Right hindlimb (tissue), 1 donor: Measurements from ENCODE around the gene STK4.

Experiments used
- DNase-seq: peaks from one replicate; pipeline ENCODE4 v3.0.0-alpha.2; 2018

The STK4 gene

DNA sequence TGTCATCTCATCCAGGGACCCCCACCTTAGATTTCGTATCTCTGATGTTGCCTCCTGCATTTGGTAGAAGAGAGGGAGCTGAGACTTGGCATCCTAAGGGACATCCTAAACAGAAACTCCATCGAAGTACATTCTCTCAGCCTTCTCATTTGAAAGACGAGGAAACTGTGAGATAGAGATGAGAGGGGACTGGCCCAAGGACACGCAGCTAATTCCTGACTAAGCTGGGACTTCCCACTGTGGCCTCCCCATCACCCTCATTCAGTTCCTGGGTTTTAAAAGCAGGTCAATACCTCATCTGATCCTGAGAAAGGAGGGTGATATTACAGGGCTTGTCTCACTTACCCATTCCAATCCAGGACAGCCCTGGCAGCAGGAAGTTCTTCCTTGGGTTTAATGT, 149.5 kb downstream of the STK4 start:
- no peak for DNase-seq

DNA sequence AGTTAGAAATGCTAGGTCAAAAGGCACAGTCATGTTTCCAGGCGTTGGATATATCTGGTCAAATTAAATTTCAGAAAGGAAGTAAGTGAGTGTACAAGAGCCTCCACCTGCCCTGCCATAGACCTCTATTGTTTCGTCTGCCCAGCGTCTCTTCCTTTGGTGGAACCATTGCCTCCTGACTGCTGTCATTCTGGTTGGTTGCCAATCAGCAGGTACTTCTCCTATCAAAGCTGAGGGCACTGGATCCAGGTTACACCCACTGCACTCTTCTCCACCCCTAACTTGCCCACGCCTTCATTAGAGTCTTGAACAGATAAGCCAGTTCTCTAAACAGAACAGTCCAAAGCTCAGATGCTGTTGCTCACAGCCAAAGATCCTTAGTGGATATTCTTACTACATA, 151.3 kb downstream of the STK4 start:
- no peak for DNase-seq

DNA sequence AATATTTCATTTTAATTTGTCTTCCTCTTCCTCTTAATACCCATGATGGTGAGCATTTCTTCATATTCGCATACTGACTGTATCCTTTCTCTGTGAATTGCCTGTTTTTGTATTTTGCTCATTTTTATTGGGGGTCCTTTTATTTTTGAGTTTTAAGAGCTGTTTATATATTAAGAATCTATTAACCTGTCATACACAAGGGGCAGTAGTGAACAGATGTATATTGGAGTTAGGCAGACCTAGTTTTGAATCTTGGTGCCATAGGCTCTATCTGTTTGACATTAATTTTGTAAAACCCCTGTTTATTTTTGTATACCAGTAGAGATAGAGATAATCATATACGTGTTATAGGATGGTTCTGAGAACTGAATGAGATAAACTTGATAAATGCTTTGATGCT, 151.7 kb downstream of the STK4 start:
- DNase-seq = no peak

DNA sequence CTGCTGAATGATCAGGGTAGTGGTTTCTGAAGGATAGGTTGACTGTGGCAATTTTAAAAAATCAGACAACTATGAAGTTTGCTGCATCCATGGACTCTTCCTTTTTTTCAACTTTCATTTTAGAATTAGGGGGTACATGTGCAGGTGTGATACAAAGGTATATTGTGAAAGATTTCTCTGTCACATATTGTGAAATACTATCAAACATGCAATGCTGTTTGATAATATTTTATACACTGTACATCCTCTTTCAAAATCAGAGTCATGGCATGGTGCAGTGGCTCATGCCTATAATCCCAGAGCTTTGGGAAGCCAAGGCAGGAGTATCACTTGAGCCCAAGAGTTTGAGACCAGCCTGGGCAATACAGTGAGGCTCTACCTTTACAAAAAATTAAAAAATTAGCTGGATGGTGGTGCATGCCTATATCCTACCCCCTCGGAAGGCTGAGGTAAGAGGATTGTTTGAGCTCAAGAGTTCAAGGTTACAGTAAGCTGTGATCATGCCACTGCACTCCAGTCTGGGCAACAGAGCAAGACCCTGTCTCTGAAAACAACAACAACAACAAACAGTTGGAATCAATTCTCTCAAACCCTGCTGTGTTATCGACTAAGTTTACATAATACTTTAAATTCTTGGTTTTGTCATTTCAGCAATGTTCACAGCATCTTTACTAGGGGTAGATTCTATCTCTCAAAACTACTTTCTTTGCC, 153.4 kb downstream of the STK4 start:
- DNase-seq = no peak

- DNase-seq = no peak
Measured at GRCh38 chr20:45121388-45121787, 155.1 kb downstream of the STK4 start.

DNA sequence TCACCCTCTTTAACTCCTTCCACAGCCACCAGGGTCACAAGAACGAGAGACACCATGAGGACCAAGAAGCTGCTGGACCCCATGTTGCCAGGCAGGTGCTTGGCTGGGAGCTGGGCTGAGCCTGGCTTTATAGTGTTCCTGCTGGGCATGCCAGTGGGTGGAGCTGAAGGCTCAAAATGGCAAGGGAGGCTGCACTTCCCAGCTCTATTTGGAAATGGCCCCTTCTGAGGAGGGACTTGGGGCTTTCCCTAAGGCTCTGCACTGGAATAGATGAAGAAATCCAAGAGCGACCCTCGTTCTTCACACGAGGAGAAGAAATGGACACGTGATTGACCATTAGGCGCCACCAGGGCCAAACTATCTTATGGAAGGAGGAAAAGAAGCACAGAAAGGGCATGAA, 158.1 kb downstream of the STK4 start, which contains the start of gene WFDC12:
Gene WFDC12, minus strand, starts transcription at position 101 of the 400 bp plus-strand sequence. Its CDS starts 18 bp downstream, at position 83.
- no peak for DNase-seq

DNA sequence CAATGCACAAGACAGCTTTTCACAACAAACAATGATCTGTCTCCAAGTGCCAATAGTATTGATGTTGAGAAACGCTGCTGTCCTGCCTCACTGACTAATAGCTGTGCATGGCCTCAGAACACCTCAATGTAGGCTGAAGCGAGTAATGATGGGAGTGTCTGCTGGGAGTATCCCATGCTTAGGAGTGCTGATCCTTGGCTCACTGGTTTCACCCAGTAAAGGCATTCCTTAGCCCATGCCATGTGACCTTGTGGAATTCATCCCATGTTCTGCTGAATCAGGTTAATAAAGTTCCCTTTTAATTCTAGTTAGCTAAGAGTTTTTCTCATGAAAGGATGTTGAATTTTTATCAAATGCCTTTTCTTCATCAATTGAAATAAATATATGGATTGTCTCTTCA, 161.8 kb downstream of the STK4 start:
- DNase-seq = no peak
